Prostate gland (tissue), 2 donors: ENCODE results near the gene SLC1A1.

Experiments used
- CTCF ChIP-seq, 4 experiments: fragments of 200-600 bp in 2 of 4; fragments of 450-650 bp in 2 of 4; sonication (generic) in 2 of 4; IDR thresholded peaks; 1 replicate in 3 of 4; 2 replicates in 1 of 4; pipeline ENCODE4 v1.5.1; 2016 to 2019; ENCODE audit warnings: antibody characterized with exemption in 4 of 4, mild to moderate bottlenecking in 2 of 4, moderate library complexity in 2 of 4
- POLR2AphosphoS5 ChIP-seq: sonication (generic); formaldehyde crosslinking; IDR thresholded peaks from one replicate; pipeline ENCODE4 v1.6.1; 2017; ENCODE audit warnings: antibody characterized with exemption

GRCh38 chr9:4538621-4539020 is 48.4 kb downstream of the SLC1A1 start:
- TF ChIP-seq POLR2AphosphoS5: no peak
- no peak for TF ChIP-seq CTCF (IDR thresholded peaks at IDR 0.05)
